Stomach (tissue), 9 donors: Measurements from ENCODE around the gene SLC41A3. TPM values are rescaled to one million over a fixed set of nuclear protein-coding genes. Genes with fewer than 3 reads are reported as not detected.

ENCODE experiments used
- DNase-seq, 2 donors: peaks; one replicate each; pipeline versions ENCODE4 v3.0.0 to v3.0.0-alpha.2; 2013 to 2019
- H3K27ac ChIP-seq, 5 donors: fragments of 200-600 bp in 4 of 5; sonication (generic) in 4 of 5; one replicate each; pipeline ENCODE4 v1.5.1; 2013 to 2019; ENCODE audit warnings: mild to moderate bottlenecking in 1 of 5, moderate library complexity in 1 of 5
- H3K27me3 ChIP-seq, 3 donors: fragments of 200-600 bp; sonication (generic); one replicate each; pipeline ENCODE4 v1.5.1; 2017 to 2019; ENCODE audit warnings: mixed run types in 1 of 3
- H3K36me3 ChIP-seq, 4 donors: fragments of 200-600 bp; sonication (generic); 1 replicate in 3 of 4; 2 replicates in 1 of 4; pipeline ENCODE4 v1.5.1; 2016 to 2019
- H3K4me1 ChIP-seq, 4 donors: fragments of 200-600 bp; sonication (generic); one replicate each; pipeline ENCODE4 v1.5.1; 2016 to 2019
- H3K4me3 ChIP-seq, 4 donors: fragments of 200-600 bp; sonication (generic) in 3 of 4; one replicate each; pipeline ENCODE4 v1.5.1; 2016 to 2019; ENCODE audit warnings: mild to moderate bottlenecking in 1 of 4
- H3K9me3 ChIP-seq, 4 donors: fragments of 200-600 bp; sonication (generic); one replicate each; pipeline ENCODE4 v1.5.1; 2016 to 2019
- EP300 ChIP-seq: sonication (generic); formaldehyde crosslinking; IDR thresholded peaks from one replicate; pipeline ENCODE4 v1.6.1; 2017; ENCODE audit warnings: antibody characterized with exemption
- POLR2A ChIP-seq, 4 donors: fragments of 450-650 bp; IDR thresholded peaks; one replicate each; pipeline ENCODE4 v1.6.1; 2016; ENCODE audit warnings: antibody characterized with exemption in 4 of 4, control low read depth in 2 of 4, mild to moderate bottlenecking in 1 of 4, moderate library complexity in 1 of 4
- POLR2AphosphoS5 ChIP-seq, 3 donors: sonication (generic); formaldehyde crosslinking; IDR thresholded peaks; one replicate each; pipeline ENCODE4 v1.6.1; 2016; ENCODE audit warnings: antibody characterized with exemption in 3 of 3
- WGBS, 5 donors: extraction: QIAGEN DNeasy Blood & Tissue Kit in 3 of 5; methylation state at CpG; one replicate each; pipeline versions ENCODE4 v1.1.5 to v1.1.7; 2013 to 2018; 5-methylcytosine and 5-hydroxymethylcytosine counted together
- intact Hi-C: fragments of 100-400 bp; cut with DNase I; formaldehyde crosslinking; loops from one replicate; pipeline ENCODE4 v1.15.1; 2023; ENCODE audit warnings: low total_unique reads
- polyA plus RNA-seq, 3 donors: library from polyadenylated mRNA; stranded (reverse); fragments of 200-250 nt; gene quantifications; one replicate each; pipeline ENCODE4 v1.2.3, GENCODE V29; 2013
- total RNA-seq, 5 donors: library from RNA; depleted of rRNA; stranded (reverse); fragments of >200 nt; gene quantifications; one replicate each; pipeline versions ENCODE4 v1.1.0 to v1.2.3, GENCODE V29; 2014 to 2016
- TF ChIP-seq, protein P1 (sequence below), 7 experiments: fragments of 450-650 bp in 4 of 7; fragments of 200-600 bp in 3 of 7; sonication (generic) in 3 of 7; IDR thresholded peaks; one replicate each; pipeline ENCODE4 v1.5.1; 2016 to 2019; ENCODE audit warnings: antibody characterized with exemption in 7 of 7, control low read depth in 2 of 7, mild to moderate bottlenecking in 1 of 7
- donor health status: healthy with polysubstance abuse.
- donor health status: Bipolar disorder and iron deficiency.
- donor health status: healthy.

Gene SLC41A3
- total and polyA plus RNA-seq, 8 donors = 15.4 to 81.7 (median 27.9) TPM

DNA sequence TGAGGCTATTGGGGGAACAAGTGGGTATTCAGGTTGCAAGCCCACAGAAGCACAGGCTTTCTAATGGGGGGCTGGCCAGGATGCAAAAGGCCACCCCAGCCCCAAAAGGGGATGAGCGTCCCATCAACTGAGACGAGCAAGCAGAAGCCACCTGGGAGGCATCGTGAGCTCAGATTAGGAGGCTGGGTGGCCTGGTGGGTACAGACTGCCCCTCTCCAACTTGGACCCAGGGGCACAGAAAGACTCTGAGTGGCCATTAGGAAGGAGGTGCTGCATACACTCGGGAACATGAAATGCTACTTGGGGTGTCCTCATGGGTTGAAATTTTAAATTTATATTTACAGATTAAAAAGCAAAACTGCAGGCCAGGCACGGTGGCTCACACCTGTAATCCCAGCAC is 29.1 kb downstream of the SLC41A3 start:
- no peak for TF ChIP-seq POLR2AphosphoS5 (IDR thresholded peaks at IDR 0.05)
- TF ChIP-seq EP300 = no peak
- Histone ChIP-seq H3K9me3 (no peaks in the 10 kb centered on the region), H3K27ac (no peak overlapping the region), H3K4me1 (peaks cover 0 to 7% (median 0%) of the 10 kb centered on the region in 4 donors), H3K4me3 (no peak overlapping the region), H3K36me3 (peaks cover 0 to 21% (median 13%) of the 10 kb centered on the region in 4 donors), H3K27me3 (no peaks in the 10 kb centered on the region)
- 96 to 99% (median 96%) methylated on average over 5 of the region's 5 CpGs for WGBS, 5 donors
- intact Hi-C loops = no loop called here
- no peak for DNase-seq

DNA sequence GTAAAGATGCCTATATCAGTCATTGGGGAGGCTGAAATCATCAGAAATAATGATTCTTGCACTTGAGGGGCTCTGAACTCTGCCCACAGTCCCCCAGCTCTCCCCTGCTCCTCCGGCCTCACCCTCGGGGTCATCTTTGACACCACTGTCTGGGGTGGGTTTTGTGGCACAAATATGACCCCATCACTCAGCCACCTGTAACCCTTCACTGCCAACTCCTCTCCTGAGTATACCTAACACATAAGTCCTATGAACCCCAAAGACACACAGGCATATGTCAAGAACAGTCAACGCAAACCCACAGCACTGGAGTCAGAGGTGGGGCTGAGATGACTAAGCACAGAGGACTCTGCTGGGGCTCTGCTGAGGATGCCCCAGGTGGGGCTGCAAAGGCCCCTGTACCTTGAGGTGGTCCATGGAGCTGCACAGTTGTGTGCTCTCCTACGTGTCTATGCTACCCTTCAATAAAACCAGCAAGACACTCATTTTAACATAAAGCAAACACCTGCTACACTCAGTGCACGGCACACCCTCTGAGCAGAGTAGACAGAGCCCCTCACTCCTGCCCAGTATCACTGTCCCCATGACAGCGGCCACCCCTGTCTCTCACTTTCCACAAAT is 29.9 kb downstream of the SLC41A3 start:
- Histone ChIP-seq H3K9me3 (no peaks in the 10 kb centered on the region), H3K27ac (no peak overlapping the region), H3K27me3 (no peaks in the 10 kb centered on the region), H3K4me1 (peaks cover 0 to 7% (median 0%) of the 10 kb centered on the region in 4 donors), H3K4me3 (no peak overlapping the region), H3K36me3 (peaks cover 0 to 20% (median 14%) of the 10 kb centered on the region in 4 donors)
- TF ChIP-seq, protein P1, sequence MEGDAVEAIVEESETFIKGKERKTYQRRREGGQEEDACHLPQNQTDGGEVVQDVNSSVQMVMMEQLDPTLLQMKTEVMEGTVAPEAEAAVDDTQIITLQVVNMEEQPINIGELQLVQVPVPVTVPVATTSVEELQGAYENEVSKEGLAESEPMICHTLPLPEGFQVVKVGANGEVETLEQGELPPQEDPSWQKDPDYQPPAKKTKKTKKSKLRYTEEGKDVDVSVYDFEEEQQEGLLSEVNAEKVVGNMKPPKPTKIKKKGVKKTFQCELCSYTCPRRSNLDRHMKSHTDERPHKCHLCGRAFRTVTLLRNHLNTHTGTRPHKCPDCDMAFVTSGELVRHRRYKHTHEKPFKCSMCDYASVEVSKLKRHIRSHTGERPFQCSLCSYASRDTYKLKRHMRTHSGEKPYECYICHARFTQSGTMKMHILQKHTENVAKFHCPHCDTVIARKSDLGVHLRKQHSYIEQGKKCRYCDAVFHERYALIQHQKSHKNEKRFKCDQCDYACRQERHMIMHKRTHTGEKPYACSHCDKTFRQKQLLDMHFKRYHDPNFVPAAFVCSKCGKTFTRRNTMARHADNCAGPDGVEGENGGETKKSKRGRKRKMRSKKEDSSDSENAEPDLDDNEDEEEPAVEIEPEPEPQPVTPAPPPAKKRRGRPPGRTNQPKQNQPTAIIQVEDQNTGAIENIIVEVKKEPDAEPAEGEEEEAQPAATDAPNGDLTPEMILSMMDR (IDR thresholded peaks at IDR 0.05) = no peak
- no peak for TF ChIP-seq POLR2A (IDR thresholded peaks at IDR 0.05)
- no peak for TF ChIP-seq POLR2AphosphoS5 (IDR thresholded peaks at IDR 0.05)
- no peak for TF ChIP-seq EP300
- intact Hi-C loops = no loop called here
- no peak for DNase-seq
- WGBS, 5 donors = 91 to 98% (median 96%) methylated on average over 6 of the region's 6 CpGs

DNA sequence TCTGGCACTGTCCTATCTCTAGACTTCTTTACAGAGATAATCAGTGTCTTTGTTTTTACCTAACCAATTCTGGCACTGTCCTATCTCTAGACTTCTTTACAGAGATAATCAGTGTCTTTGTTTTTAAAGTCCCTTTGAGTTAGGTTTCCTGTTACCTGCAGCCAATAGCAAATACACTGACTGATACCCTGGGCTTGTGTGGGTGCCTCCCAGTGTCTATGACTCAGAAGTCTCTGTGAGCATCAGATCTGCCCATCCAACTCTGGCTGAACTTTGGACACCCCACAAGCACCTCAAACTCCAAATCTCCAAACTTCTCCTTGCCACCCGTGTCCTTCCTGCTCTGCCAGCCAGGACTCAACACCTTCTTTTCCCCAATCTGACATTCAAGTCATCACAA is 30.4 kb downstream of the SLC41A3 start:
- DNase-seq = no peak
- intact Hi-C loops = no loop called here

DNA sequence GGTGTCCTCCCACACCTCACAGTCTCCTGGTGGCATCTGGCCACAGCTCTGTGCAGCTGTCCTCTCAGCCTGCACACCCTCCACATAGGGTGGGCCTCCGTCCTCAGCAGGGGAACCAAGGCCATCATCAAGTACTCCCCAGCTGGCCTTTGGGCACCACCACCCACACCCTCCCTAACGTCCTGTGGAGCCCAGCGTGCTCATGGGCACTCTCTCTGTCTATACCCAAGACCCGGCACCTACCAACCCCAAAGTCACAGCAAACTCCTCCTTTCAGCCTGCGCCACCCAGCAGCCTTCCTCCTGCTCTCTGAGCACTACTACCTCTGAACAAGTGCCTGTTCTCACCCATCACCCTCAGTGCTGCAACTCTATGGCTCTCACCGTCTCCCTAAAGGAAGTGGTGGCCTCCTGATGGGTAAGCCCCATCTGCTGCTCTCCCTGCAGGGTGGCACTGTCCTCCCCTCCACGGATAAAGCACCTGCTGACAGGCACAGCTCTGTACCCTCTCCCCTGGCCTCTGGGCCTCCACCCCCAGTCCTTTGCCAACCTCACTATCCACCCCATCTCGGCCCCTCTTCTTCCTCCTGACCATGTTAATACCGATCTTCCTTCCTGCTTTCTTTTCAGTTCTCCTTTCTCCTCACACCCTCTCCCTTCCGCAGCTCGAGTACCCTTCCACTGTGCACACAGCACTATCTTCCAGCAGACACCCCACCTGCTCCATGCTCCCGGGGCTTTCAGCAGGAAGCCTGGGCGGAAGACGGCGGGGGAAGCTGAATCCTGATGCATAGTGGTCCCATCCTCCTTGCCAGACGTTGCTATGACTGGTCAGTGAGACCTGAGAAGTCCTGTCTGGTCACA is 31.5 kb downstream of the SLC41A3 start:
- Histone ChIP-seq H3K27me3 (no peaks in the 10 kb centered on the region), H3K27ac (no peak overlapping the region), H3K9me3 (no peaks in the 10 kb centered on the region), H3K4me3 (no peak overlapping the region), H3K36me3 (peaks cover 0 to 30% (median 16%) of the 10 kb centered on the region in 4 donors), H3K4me1 (peaks cover 0 to 7% (median 0%) of the 10 kb centered on the region in 4 donors)
- TF ChIP-seq, protein P1 (IDR thresholded peaks at IDR 0.05) = no peak
- no peak for TF ChIP-seq POLR2A (IDR thresholded peaks at IDR 0.05)
- TF ChIP-seq EP300 = no peak
- TF ChIP-seq POLR2AphosphoS5 (IDR thresholded peaks at IDR 0.05) = no peak
- WGBS, 5 donors = 74 to 88% (median 85%) methylated on average over 16 of the region's 16 CpGs
- no peak for DNase-seq
- intact Hi-C loops = no loop called here

More for the DNA sequence above, 30.4 kb downstream of the SLC41A3 start:
- H3K27ac ChIP-seq = no peak overlapping the region
- no peaks in the 10 kb centered on the region for H3K9me3 ChIP-seq
- no peak overlapping the region for H3K4me3 ChIP-seq
- 73 to 91% (median 76%) methylated on average over 1 of the region's 1 CpG for WGBS, 5 donors
- peaks cover 0 to 7% (median 0%) of the 10 kb centered on the region in 4 donors for H3K4me1 ChIP-seq
- no peak for TF ChIP-seq EP300
- no peaks in the 10 kb centered on the region for H3K27me3 ChIP-seq
- peaks cover 0 to 25% (median 15%) of the 10 kb centered on the region in 4 donors for H3K36me3 ChIP-seq

DNA sequence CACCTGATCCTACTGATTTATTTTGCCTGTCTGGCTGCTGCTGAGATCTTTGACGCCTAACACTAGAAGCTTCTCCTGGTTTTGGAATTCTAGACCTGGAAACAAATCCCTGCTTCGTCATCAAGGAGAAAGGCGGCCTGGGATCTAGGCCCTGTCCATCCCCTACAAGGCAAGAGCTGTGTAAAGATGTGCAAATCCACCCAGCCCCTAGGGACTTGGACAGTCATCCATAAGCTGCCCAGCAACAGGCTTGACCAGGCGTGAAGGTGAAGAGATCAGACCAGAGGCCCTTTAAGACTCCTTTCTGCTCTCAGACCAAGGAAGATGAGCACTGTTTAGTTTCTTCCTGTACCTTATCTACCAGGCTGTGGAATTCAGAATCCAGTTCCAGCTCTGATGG is 32.2 kb downstream of the SLC41A3 start:
- TF ChIP-seq EP300 (no peak), POLR2AphosphoS5 (IDR thresholded peaks at IDR 0.05) (no peak), POLR2A (IDR thresholded peaks at IDR 0.05) (no peak)
- TF ChIP-seq, protein P1 (IDR thresholded peaks at IDR 0.05) = no peak
- no peak overlapping the region for H3K4me3 ChIP-seq
- no peak for DNase-seq
- H3K9me3 ChIP-seq = no peaks in the 10 kb centered on the region
- H3K27ac ChIP-seq = no peak overlapping the region
- H3K36me3 ChIP-seq = peaks cover 0 to 35% (median 19%) of the 10 kb centered on the region in 4 donors
- no peaks in the 10 kb centered on the region for H3K4me1 ChIP-seq
- intact Hi-C loops = no loop called here
- 91 to 97% (median 96%) methylated on average over 4 of the region's 4 CpGs for WGBS, 5 donors
- no peaks in the 10 kb centered on the region for H3K27me3 ChIP-seq
